ENCODE results near the gene VN1R5.

DNA sequence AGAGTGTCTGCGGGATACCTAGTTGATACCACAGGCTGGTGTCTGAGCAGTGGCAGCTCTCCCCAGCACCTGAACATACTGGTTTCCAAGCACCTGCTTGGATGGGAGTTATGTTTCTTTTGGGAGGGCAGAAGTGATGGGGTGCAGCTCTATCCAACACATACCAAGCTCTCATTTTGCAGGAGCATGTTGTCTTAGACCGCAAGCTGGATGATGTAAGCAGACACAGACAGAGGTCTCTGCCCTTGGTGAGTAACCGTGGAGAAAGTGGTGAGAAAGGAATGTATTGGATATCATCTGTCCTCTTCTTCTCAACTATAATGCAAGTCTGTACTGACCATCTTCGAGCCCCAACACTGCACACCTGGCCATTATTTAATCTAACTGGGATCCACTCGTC lies 38.4 kb downstream of the VN1R5 start:
- no peak for TF ChIP-seq POLR2A (IDR thresholded peaks at IDR 0.05; ENCODE audit: low read depth, low read length)
- TF ChIP-seq POLR2AphosphoS5 (IDR thresholded peaks at IDR 0.05; ENCODE audit: low read depth, low read length): no peak
- no peak for TF ChIP-seq TAF1 (IDR thresholded peaks at IDR 0.05; ENCODE audit: borderline replicate concordance, low read depth, low read length)
